Mesenchymal stem cell (in vitro differentiated cells and primary cell): ENCODE results near the gene SLC51B.

Experiments
- DNase-seq: peaks from one replicate; pipeline ENCODE4 v3.0.0-alpha.2; 2013
- H2AFZ ChIP-seq: one replicate; pipeline ENCODE4 v1.6.1; 2013; ENCODE audit warnings: low read depth, mild to moderate bottlenecking, control low read depth, inconsistent platforms, low read length, moderate library complexity
- H2AK5ac ChIP-seq: 2 replicates; pipeline ENCODE4 v1.6.1; 2013; ENCODE audit warnings: low read length, moderate library complexity, mild to moderate bottlenecking, inconsistent platforms; ENCODE audit not compliant: severe bottlenecking
- H2BK120ac ChIP-seq: one replicate; pipeline ENCODE4 v1.6.1; 2013; ENCODE audit warnings: low read depth, mild to moderate bottlenecking, inconsistent platforms, low read length, moderate library complexity
- H2BK12ac ChIP-seq, 2 experiments: one replicate each; pipeline ENCODE4 v1.6.1; 2013; ENCODE audit warnings: inconsistent platforms in 2 of 2, low read length in 2 of 2, mild to moderate bottlenecking in 2 of 2, moderate library complexity in 2 of 2, control low read depth in 1 of 2
- H2BK15ac ChIP-seq: one replicate; pipeline ENCODE4 v1.6.1; 2013; ENCODE audit warnings: mild to moderate bottlenecking, low read depth, inconsistent platforms; ENCODE audit not compliant: poor library complexity, severe bottlenecking
- H2BK5ac ChIP-seq: 2 replicates; pipeline ENCODE4 v1.6.1; 2013; ENCODE audit warnings: low read depth, mild to moderate bottlenecking, low read length, control low read depth, inconsistent platforms; ENCODE audit not compliant: poor library complexity, severe bottlenecking
- H3K14ac ChIP-seq, 2 experiments: one replicate each; pipeline ENCODE4 v1.6.1; 2013; ENCODE audit warnings: inconsistent platforms in 2 of 2, low read length in 2 of 2, control low read depth in 1 of 2, mild to moderate bottlenecking in 1 of 2, moderate library complexity in 1 of 2
- H3K18ac ChIP-seq, 2 experiments: one replicate each; pipeline ENCODE4 v1.6.1; 2013; ENCODE audit warnings: inconsistent platforms in 2 of 2, low read length in 2 of 2, control low read depth in 1 of 2, low read depth in 1 of 2, mild to moderate bottlenecking in 1 of 2
- H3K23ac ChIP-seq, 2 experiments: one replicate each; pipeline ENCODE4 v1.6.1; 2013; ENCODE audit warnings: inconsistent platforms in 2 of 2, low read length in 2 of 2, mild to moderate bottlenecking in 2 of 2, moderate library complexity in 2 of 2, control low read depth in 1 of 2
- H3K27ac ChIP-seq: 2 replicates; pipeline ENCODE4 v1.5.1; 2013; ENCODE audit warnings: mild to moderate bottlenecking, moderate library complexity, low read length, control low read depth, inconsistent platforms; ENCODE audit not compliant: poor library complexity, severe bottlenecking
- H3K27me3 ChIP-seq, 2 experiments: 2 replicates each; pipeline versions ENCODE4 v1.6.1 to v1.7.0; 2013; ENCODE audit warnings: low read length in 2 of 2, mild to moderate bottlenecking in 2 of 2, moderate library complexity in 2 of 2, control low read depth in 1 of 2, inconsistent platforms in 1 of 2; ENCODE audit not compliant: control insufficient read depth in 1 of 2, insufficient read depth in 1 of 2
- H3K36me3 ChIP-seq, 2 experiments: 2 replicates each; pipeline versions ENCODE4 v1.6.1 to v1.7.0; 2013; ENCODE audit warnings: low read length in 2 of 2, control low read depth in 1 of 2, inconsistent platforms in 1 of 2, low read depth in 1 of 2, mild to moderate bottlenecking in 1 of 2; ENCODE audit not compliant: insufficient read depth in 2 of 2, control insufficient read depth in 1 of 2
- H3K4ac ChIP-seq, 2 experiments: one replicate each; pipeline ENCODE4 v1.6.1; 2013; ENCODE audit warnings: inconsistent platforms in 2 of 2, low read length in 2 of 2, mild to moderate bottlenecking in 2 of 2, moderate library complexity in 2 of 2, control low read depth in 1 of 2, low read depth in 1 of 2
- H3K4me1 ChIP-seq: 2 replicates; pipeline ENCODE4 v1.6.1; 2013; ENCODE audit warnings: low read depth, low read length, control low read depth; ENCODE audit not compliant: control insufficient read depth, insufficient read depth
- H3K4me2 ChIP-seq: 2 replicates; pipeline ENCODE4 v1.6.1; 2013; ENCODE audit warnings: low read length, mild to moderate bottlenecking, inconsistent platforms; ENCODE audit not compliant: poor library complexity, severe bottlenecking
- H3K4me3 ChIP-seq, 2 experiments: 2 replicates each; pipeline versions ENCODE4 v1.5.1 to v1.7.0; 2013; ENCODE audit warnings: low read length in 2 of 2, mild to moderate bottlenecking in 2 of 2, control low read depth in 1 of 2, low read depth in 1 of 2; ENCODE audit not compliant: insufficient read depth in 1 of 2
- H3K79me1 ChIP-seq: replicated peaks from 2 replicates; pipeline ENCODE4 v1.6.1; 2013; ENCODE audit warnings: mild to moderate bottlenecking, control low read depth, low read length, inconsistent platforms; ENCODE audit not compliant: poor library complexity, severe bottlenecking
- H3K9ac ChIP-seq: 2 replicates; pipeline ENCODE4 v1.7.0; 2013; ENCODE audit warnings: mild to moderate bottlenecking, low read length, moderate library complexity
- H3K9me3 ChIP-seq: 2 replicates; pipeline ENCODE4 v1.7.0; 2013; ENCODE audit warnings: mild to moderate bottlenecking, low read length; ENCODE audit not compliant: control insufficient read depth
- H4K8ac ChIP-seq: one replicate; pipeline ENCODE4 v1.6.1; 2013; ENCODE audit warnings: inconsistent platforms, mild to moderate bottlenecking, low read length, moderate library complexity
- H4K91ac ChIP-seq: one replicate; pipeline ENCODE4 v1.6.1; 2013; ENCODE audit warnings: mild to moderate bottlenecking, low read length, inconsistent platforms
- WGBS: methylation state at CpG from one replicate; pipeline ENCODE4 v1.1.7; 2013; ENCODE audit warnings: mixed read lengths; 5-methylcytosine and 5-hydroxymethylcytosine counted together

The SLC51B gene

DNA sequence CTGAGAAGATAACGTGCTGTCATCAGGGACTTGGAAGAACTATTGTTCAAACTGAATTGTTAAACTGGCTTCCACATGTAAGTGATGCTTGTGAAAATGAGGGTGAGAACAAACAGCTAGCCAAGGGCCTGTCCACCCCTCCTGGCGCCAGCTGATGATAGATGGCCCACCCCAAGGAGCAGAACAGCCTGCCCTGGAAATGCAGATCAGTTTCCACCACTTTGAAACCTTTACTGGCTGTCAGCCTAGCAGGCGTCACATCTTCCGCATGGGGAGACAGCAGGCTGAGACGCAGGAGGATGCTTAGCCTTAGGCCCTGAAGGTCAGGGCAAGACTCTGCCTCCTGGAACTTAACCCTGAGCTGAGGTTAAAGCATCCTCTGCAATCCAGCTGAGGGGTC lies 6.4 kb upstream of the SLC51B start:
- 71% methylated on average over 5 of the region's 5 CpGs for WGBS
- no peak overlapping the region for H2BK12ac ChIP-seq
- no peak overlapping the region for H2BK120ac ChIP-seq
- no peak overlapping the region for H3K9ac ChIP-seq
- no peaks in the 10 kb centered on the region for H3K9me3 ChIP-seq
- H3K23ac ChIP-seq: no peak overlapping the region
- H3K14ac ChIP-seq: no peak overlapping the region
- DNase-seq: no peak
- no peak overlapping the region for H2BK5ac ChIP-seq
- H3K27ac ChIP-seq: no peak overlapping the region
- no peaks in the 10 kb centered on the region for H3K27me3 ChIP-seq
- H2AFZ ChIP-seq: no peak overlapping the region
- H4K8ac ChIP-seq: peak overlapping the region; percentile 6
- H4K91ac ChIP-seq: no peak overlapping the region
- H3K4me3 ChIP-seq: no peak overlapping the region
- no peak overlapping the region for H2BK15ac ChIP-seq
- H3K18ac ChIP-seq: no peak overlapping the region
- no peak overlapping the region for H3K4me2 ChIP-seq
- no peak overlapping the region for H3K4ac ChIP-seq
- H3K79me1 ChIP-seq: no peaks in the 10 kb centered on the region
- peaks cover 1% of the 10 kb centered on the region for H3K4me1 ChIP-seq
- H2AK5ac ChIP-seq: no peak overlapping the region
- H3K36me3 ChIP-seq: no peaks in the 10 kb centered on the region

- Histone ChIP-seq H3K4me3 (no peak overlapping the region), H3K27ac (no peak overlapping the region), H3K79me1 (no peaks in the 10 kb centered on the region), H3K27me3 (no peaks in the 10 kb centered on the region), H2BK15ac (no peak overlapping the region), H2BK12ac (no peak overlapping the region), H2BK5ac (no peak overlapping the region), H3K36me3 (no peaks in the 10 kb centered on the region), H3K9ac (no peak overlapping the region), H2AK5ac (no peak overlapping the region), H3K4ac (no peak overlapping the region), H4K8ac (no peak overlapping the region), H3K18ac (no peak overlapping the region), H3K14ac (no peak overlapping the region), H2BK120ac (no peak overlapping the region), H2AFZ (no peak overlapping the region), H3K23ac (no peak overlapping the region), H3K9me3 (no peaks in the 10 kb centered on the region), H3K4me1 (peaks cover 10% of the 10 kb centered on the region), H4K91ac (no peak overlapping the region), H3K4me2 (no peak overlapping the region)
- no peak for DNase-seq
- 100% methylated on average over 2 of the region's 6 CpGs for WGBS
These were observed 4.7 kb upstream of the SLC51B start for GRCh38 chr15:65040461-65040860.

GRCh38 chr15:65041787-65042186 lies 3.4 kb upstream of the SLC51B start:
- H3K79me1 ChIP-seq: no peaks in the 10 kb centered on the region
- H4K8ac ChIP-seq: no peak overlapping the region
- H3K27me3 ChIP-seq: no peaks in the 10 kb centered on the region
- H3K9me3 ChIP-seq: no peaks in the 10 kb centered on the region
- no peak overlapping the region for H3K14ac ChIP-seq
- H2BK15ac ChIP-seq: no peak overlapping the region
- no peak overlapping the region for H3K4me3 ChIP-seq
- no peak overlapping the region for H3K9ac ChIP-seq
- no peak overlapping the region for H2AFZ ChIP-seq
- H2BK120ac ChIP-seq: no peak overlapping the region
- WGBS: 100% methylated on average over 2 of the region's 2 CpGs
- no peak overlapping the region for H3K4me2 ChIP-seq
- no peak overlapping the region for H2AK5ac ChIP-seq
- no peak overlapping the region for H3K23ac ChIP-seq
- no peak overlapping the region for H2BK12ac ChIP-seq
- H3K36me3 ChIP-seq: no peaks in the 10 kb centered on the region
- H2BK5ac ChIP-seq: no peak overlapping the region
- no peak overlapping the region for H3K27ac ChIP-seq
- peaks cover 10% of the 10 kb centered on the region for H3K4me1 ChIP-seq
- no peak overlapping the region for H4K91ac ChIP-seq
- H3K4ac ChIP-seq: no peak overlapping the region
- no peak for DNase-seq
- H3K18ac ChIP-seq: no peak overlapping the region

- no peak overlapping the region for H2BK15ac ChIP-seq
- peaks cover 10% of the 10 kb centered on the region for H3K4me1 ChIP-seq
- no peak overlapping the region for H3K4me3 ChIP-seq
- H2BK5ac ChIP-seq: no peak overlapping the region
- no peaks in the 10 kb centered on the region for H3K79me1 ChIP-seq
- no peak overlapping the region for H3K4me2 ChIP-seq
- H3K9me3 ChIP-seq: no peaks in the 10 kb centered on the region
- no peak overlapping the region for H2AFZ ChIP-seq
- H4K91ac ChIP-seq: no peak overlapping the region
- H4K8ac ChIP-seq: no peak overlapping the region
- 56% methylated on average over 1 of the region's 4 CpGs for WGBS
- no peak for DNase-seq
- no peaks in the 10 kb centered on the region for H3K36me3 ChIP-seq
- H3K9ac ChIP-seq: no peak overlapping the region
- H2BK120ac ChIP-seq: no peak overlapping the region
- no peak overlapping the region for H3K27ac ChIP-seq
- H2BK12ac ChIP-seq: no peak overlapping the region
- H2AK5ac ChIP-seq: peak overlapping the region; percentile 61
- H3K27me3 ChIP-seq: no peaks in the 10 kb centered on the region
- no peak overlapping the region for H3K18ac ChIP-seq
- peak overlapping the region in 1 of 2 experiments; percentile 46 for H3K14ac ChIP-seq
- no peak overlapping the region for H3K4ac ChIP-seq
- H3K23ac ChIP-seq: no peak overlapping the region
These were observed 2.3 kb upstream of the SLC51B start for GRCh38 chr15:65042776-65043327.
